GM12878 (cell line): ENCODE results near the gene ADAMTSL2. TPM values are rescaled to one million over a fixed set of nuclear protein-coding genes. Genes with fewer than 3 reads are reported as not detected.

Experiments used
- ATAC-seq: fragments of 200-7000 bp; cut with Tn5 transposase; 3 replicates; pipeline ENCODE4 v1.9.1; 2020; ENCODE audit warnings: mild to moderate bottlenecking, moderate library complexity
- BruUV-seq: library from RNA; stranded (reverse); fragments of 400-500 nt; replicated peaks from 2 replicates; lab custom pipeline; 2021; lab: Mats Ljungman, UMichigan
- CTCF ChIA-PET: fragments of 300-600 bp; sonication (Branson Sonifier 250); formaldehyde crosslinking; extraction: SDS; loops from one replicate; lab custom pipeline; 2021; ENCODE audit warnings: inconsistent platforms; lab: Yijun Ruan, JAX
- POLR2A ChIA-PET: fragments of 350-600 bp; formaldehyde crosslinking; extraction: SDS; loops from one replicate; lab custom pipeline; 2021; ENCODE audit warnings: inconsistent platforms; lab: Charles Lee
- RAD21 ChIA-PET: fragments of 300-600 bp; sonication (Branson Sonifier 250); formaldehyde crosslinking; loops from one replicate; lab custom pipeline; 2023; ENCODE audit warnings: antibody characterized with exemption; ENCODE audit not compliant: unreplicated experiment; lab: Charles Lee
- SMC1A ChIA-PET: fragments of 300-600 bp; sonication (Branson Sonifier 250); formaldehyde crosslinking; loops from one replicate; lab custom pipeline; 2023; ENCODE audit not compliant: unreplicated experiment, uncharacterized antibody; lab: Charles Lee
- DNase-seq: peaks from one replicate; pipeline ENCODE4 v3.0.0-alpha.2; 2011; ENCODE audit warnings: low read depth, low spot score
- FAIRE-seq: peaks from 3 replicates; lab custom pipeline; 2011; peaks lifted over from hg19 to GRCh38; lab: Jason Lieb, UNC
- H2AFZ ChIP-seq: 2 replicates; pipeline ENCODE4 v1.6.0; 2011; ENCODE audit warnings: low read depth, low read length, control low read depth; ENCODE audit not compliant: control insufficient read depth
- H3K27ac ChIP-seq: 2 replicates; pipeline ENCODE4 v1.5.1; 2011; ENCODE audit warnings: control low read depth; ENCODE audit not compliant: control insufficient read depth, insufficient read depth
- H3K27me3 ChIP-seq, 2 experiments: replicated peaks in 1 of 2; 2 replicates each; pipeline versions ENCODE4 v1.6.0 to v1.6.1; 2011; ENCODE audit warnings: low read length in 1 of 2; ENCODE audit not compliant: control insufficient read depth in 2 of 2, insufficient read depth in 2 of 2
- H3K36me3 ChIP-seq, 2 experiments: 2 replicates each; pipeline ENCODE4 v1.5.1; 2011; ENCODE audit warnings: low read length in 1 of 2; ENCODE audit not compliant: control insufficient read depth in 2 of 2, insufficient read depth in 2 of 2
- H3K4me1 ChIP-seq: 2 replicates; pipeline ENCODE4 v1.6.1; 2011; ENCODE audit warnings: mild to moderate bottlenecking, low read length, moderate library complexity, mixed read lengths; ENCODE audit not compliant: control insufficient read depth, insufficient read depth
- H3K4me2 ChIP-seq: 2 replicates; pipeline ENCODE4 v1.6.0; 2011; ENCODE audit warnings: control low read depth; ENCODE audit not compliant: control insufficient read depth, insufficient read depth
- H3K4me3 ChIP-seq: fragments of 200-600 bp; sonication (generic); 2 replicates; pipeline ENCODE4 v1.5.1; 2016
- H3K79me2 ChIP-seq: 2 replicates; pipeline ENCODE4 v1.6.0; 2011; ENCODE audit warnings: low read length; ENCODE audit not compliant: control insufficient read depth, insufficient read depth
- H3K9ac ChIP-seq: 2 replicates; pipeline ENCODE4 v1.8.0; 2011; ENCODE audit warnings: low read length, control low read depth, mixed read lengths; ENCODE audit not compliant: control insufficient read depth, insufficient read depth
- H3K9me3 ChIP-seq: replicated peaks from 3 replicates; pipeline ENCODE4 v1.5.1; 2011; ENCODE audit warnings: mild to moderate bottlenecking, low read length; ENCODE audit not compliant: control insufficient read depth, insufficient read depth
- H4K20me1 ChIP-seq: 2 replicates; pipeline ENCODE4 v1.6.0; 2011; ENCODE audit not compliant: control insufficient read depth, insufficient read depth
- GATAD2B ChIP-seq: fragments of 450-650 bp; conservative IDR thresholded peaks from 2 replicates; pipeline ENCODE4 v1.6.1; 2017; ENCODE audit warnings: low read depth, mild to moderate bottlenecking, moderate library complexity
- IKZF1 ChIP-seq: fragments of 450-650 bp; conservative IDR thresholded peaks from 2 replicates; pipeline ENCODE4 v1.6.1; 2017; ENCODE audit warnings: antibody characterized with exemption, mild to moderate bottlenecking
- NBN ChIP-seq: fragments of 450-650 bp; IDR thresholded peaks from 2 replicates; pipeline ENCODE4 v1.6.1; 2016
- SUPT20H ChIP-seq: IDR thresholded peaks from 2 replicates; pipeline ENCODE4 v1.6.1; 2011; ENCODE audit warnings: low read depth, mild to moderate bottlenecking, low read length, moderate library complexity, borderline replicate concordance; ENCODE audit not compliant: control insufficient read depth
- WGBS: methylation state at CpG from one replicate; pipeline ENCODE4 v1.1.6; 2016; ENCODE audit warnings: low lambda C conversion rate; ENCODE audit not compliant: insufficient replicate concordance, insufficient coverage; ENCODE audit errors: missing lambda C conversion rate; 5-methylcytosine and 5-hydroxymethylcytosine counted together
- in situ Hi-C: fragments of 300-500 bp; cut with MboI; formaldehyde crosslinking; loops from 9 replicates; pipeline ENCODE4 v1.14.3; 2018; ENCODE audit warnings: mixed read lengths
- intact Hi-C: fragments of 100-400 bp; cut with micrococcal nuclease; formaldehyde crosslinking; loops from one replicate; pipeline ENCODE4 v1.14.2; 2022; ENCODE audit not compliant: unreplicated experiment
- polyA plus RNA-seq, 11 experiments: library from polyadenylated mRNA; depleted of rRNA in 4 of 11; unstranded in 6 of 11; stranded (reverse) in 5 of 11; fragments of >200 nt; fragmentation: Nextera tagmentation in 4 of 11; fragmentation: Illumina TruSeq in 1 of 11; extraction: Ambion mirVana in 4 of 11; extraction: Trizol in 1 of 11; gene quantifications; 1 replicate in 1 of 11; 2 replicates in 10 of 11; pipeline versions ENCODE4 v1.2.1 to v1.2.3, GENCODE V29; 2011 to 2016; ENCODE audit warnings: inconsistent platforms in 2 of 11, missing spikeins in 2 of 11, low read depth in 1 of 11
- total RNA-seq, 4 experiments: library from RNA; depleted of rRNA in 3 of 4; stranded (reverse); fragments of >200 nt in 3 of 4; fragmentation: Illumina TruSeq in 1 of 4; extraction: Trizol in 1 of 4; gene quantifications; 2 replicates each; pipeline versions ENCODE4 v1.2.1 to v1.2.3, GENCODE V29; 2013 to 2021
- TF ChIP-seq, protein P1 (sequence below): IDR thresholded peaks from 2 replicates; pipeline ENCODE4 v1.6.1; 2012; ENCODE audit warnings: low read depth, low read length, improper control_type of control experiment
- TF ChIP-seq, protein P2 (sequence below): fragments of 450-650 bp; IDR thresholded peaks from 2 replicates; pipeline ENCODE4 v1.6.1; 2017; ENCODE audit warnings: mild to moderate bottlenecking, moderate library complexity

The ADAMTSL2 gene
- total and polyA plus RNA-seq, 10 of the 15 experiments (the other 5 are each of a cell fraction or from before 2014, with no cell fraction given): 0.07 TPM; not detected in 9

DNA sequence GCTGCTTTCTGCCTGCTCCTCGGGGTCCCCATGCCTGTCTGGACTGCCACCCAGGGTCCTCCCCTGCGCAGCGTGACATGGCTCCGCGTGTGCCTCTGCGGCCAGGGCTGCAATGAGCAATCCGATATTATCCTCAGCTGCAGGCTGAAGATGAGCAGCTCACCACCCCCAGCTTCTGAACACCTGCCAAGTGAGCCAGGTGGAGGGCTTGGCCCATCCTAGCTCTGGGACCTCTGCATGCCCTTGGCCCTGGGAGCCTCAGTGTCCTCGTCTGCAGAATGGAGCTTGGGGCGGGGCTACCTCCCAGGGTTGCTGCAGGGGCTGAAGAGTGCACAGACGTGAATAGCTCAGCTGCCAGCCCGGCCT lies 5.6 kb upstream of the ADAMTSL2 start:
- FAIRE-seq (no peak), DNase-seq (no peak), ATAC-seq (no peak)
- Histone ChIP-seq H3K27ac (no peak overlapping the region), H3K9ac (no peak overlapping the region), H3K4me1 (no peaks in the 10 kb centered on the region), H3K4me3 (no peak overlapping the region), H4K20me1 (no peaks in the 10 kb centered on the region), H3K9me3 (no peaks in the 10 kb centered on the region), H3K27me3 (peaks cover 7 to 10% of the 10 kb centered on the region in 2 experiments; a peak in 3 of 4 replicates), H2AFZ (no peak overlapping the region), H3K36me3 (no peaks in the 10 kb centered on the region), H3K4me2 (no peak overlapping the region), H3K79me2 (no peaks in the 10 kb centered on the region)
- in situ Hi-C loops: loop anchor here (25.0 kb wide), 1 partner anchor 483 kb away; no protein-coding TSS in a partner anchor
- SMC1A ChIA-PET: no interaction called here
- TF ChIP-seq, protein P1, sequence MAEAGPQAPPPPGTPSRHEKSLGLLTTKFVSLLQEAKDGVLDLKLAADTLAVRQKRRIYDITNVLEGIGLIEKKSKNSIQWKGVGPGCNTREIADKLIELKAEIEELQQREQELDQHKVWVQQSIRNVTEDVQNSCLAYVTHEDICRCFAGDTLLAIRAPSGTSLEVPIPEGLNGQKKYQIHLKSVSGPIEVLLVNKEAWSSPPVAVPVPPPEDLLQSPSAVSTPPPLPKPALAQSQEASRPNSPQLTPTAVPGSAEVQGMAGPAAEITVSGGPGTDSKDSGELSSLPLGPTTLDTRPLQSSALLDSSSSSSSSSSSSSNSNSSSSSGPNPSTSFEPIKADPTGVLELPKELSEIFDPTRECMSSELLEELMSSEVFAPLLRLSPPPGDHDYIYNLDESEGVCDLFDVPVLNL: no peak
- no peak for TF ChIP-seq NBN
- TF ChIP-seq SUPT20H: no peak
- POLR2A ChIA-PET: no interaction called here
- CTCF ChIA-PET: no interaction called here
- intact Hi-C loops: no loop called here
- no TSS peak for BruUV-seq
- RAD21 ChIA-PET: no interaction called here
- 38% methylated on average over 11 of the region's 11 CpGs for WGBS

DNA sequence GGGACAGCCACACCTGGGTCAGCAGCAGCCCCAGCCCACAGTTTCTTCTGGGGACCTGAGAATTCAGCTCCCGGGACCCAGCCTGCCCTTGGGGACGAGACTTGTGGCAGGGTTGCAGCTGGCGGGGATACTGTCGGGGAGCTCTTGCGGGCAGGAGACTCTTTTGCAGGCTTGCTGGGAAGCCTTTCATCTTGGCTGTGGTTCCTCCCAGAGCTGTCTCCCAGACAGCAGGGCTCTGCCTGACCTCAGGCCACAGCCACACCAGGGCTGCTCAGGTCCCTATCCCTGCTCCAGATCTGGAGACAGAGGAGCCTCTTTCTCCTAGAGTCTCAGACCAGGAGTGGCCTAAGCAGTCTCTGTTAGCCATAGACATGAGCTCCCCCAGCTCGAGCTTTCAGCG lies 5.0 kb upstream of the ADAMTSL2 start:
- Histone ChIP-seq H4K20me1 (no peaks in the 10 kb centered on the region), H2AFZ (no peak overlapping the region), H3K27ac (no peak overlapping the region), H3K27me3 (peaks cover 8 to 10% of the 10 kb centered on the region in 2 experiments; a peak in 3 of 4 replicates), H3K4me3 (no peak overlapping the region), H3K4me1 (no peaks in the 10 kb centered on the region), H3K9me3 (no peaks in the 10 kb centered on the region), H3K79me2 (no peaks in the 10 kb centered on the region), H3K36me3 (no peaks in the 10 kb centered on the region), H3K4me2 (no peak overlapping the region), H3K9ac (no peak overlapping the region)
- ATAC-seq (no peak), DNase-seq (no peak), FAIRE-seq (no peak)
- intact Hi-C loops (no loop called here), in situ Hi-C loops (loop anchor here (25.0 kb wide), 1 partner anchor 483 kb away; no protein-coding TSS in a partner anchor)
- BruUV-seq: no TSS peak
- POLR2A ChIA-PET: no interaction called here
- WGBS: 49% methylated on average over 6 of the region's 7 CpGs
- SMC1A ChIA-PET: no interaction called here
- CTCF ChIA-PET: interaction anchor here (0.6 kb wide), 1 partner anchor 178 kb away, joined by 3 read pairs; no protein-coding TSS in a partner anchor
- TF ChIP-seq IKZF1 (no peak), GATAD2B (no peak)
- TF ChIP-seq, protein P2, sequence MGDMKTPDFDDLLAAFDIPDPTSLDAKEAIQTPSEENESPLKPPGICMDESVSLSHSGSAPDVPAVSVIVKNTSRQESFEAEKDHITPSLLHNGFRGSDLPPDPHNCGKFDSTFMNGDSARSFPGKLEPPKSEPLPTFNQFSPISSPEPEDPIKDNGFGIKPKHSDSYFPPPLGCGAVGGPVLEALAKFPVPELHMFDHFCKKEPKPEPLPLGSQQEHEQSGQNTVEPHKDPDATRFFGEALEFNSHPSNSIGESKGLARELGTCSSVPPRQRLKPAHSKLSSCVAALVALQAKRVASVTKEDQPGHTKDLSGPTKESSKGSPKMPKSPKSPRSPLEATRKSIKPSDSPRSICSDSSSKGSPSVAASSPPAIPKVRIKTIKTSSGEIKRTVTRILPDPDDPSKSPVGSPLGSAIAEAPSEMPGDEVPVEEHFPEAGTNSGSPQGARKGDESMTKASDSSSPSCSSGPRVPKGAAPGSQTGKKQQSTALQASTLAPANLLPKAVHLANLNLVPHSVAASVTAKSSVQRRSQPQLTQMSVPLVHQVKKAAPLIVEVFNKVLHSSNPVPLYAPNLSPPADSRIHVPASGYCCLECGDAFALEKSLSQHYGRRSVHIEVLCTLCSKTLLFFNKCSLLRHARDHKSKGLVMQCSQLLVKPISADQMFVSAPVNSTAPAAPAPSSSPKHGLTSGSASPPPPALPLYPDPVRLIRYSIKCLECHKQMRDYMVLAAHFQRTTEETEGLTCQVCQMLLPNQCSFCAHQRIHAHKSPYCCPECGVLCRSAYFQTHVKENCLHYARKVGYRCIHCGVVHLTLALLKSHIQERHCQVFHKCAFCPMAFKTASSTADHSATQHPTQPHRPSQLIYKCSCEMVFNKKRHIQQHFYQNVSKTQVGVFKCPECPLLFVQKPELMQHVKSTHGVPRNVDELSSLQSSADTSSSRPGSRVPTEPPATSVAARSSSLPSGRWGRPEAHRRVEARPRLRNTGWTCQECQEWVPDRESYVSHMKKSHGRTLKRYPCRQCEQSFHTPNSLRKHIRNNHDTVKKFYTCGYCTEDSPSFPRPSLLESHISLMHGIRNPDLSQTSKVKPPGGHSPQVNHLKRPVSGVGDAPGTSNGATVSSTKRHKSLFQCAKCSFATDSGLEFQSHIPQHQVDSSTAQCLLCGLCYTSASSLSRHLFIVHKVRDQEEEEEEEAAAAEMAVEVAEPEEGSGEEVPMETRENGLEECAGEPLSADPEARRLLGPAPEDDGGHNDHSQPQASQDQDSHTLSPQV: no peak
- RAD21 ChIA-PET: no interaction called here
